AG04449 (cell line): Measurements from ENCODE around the gene PRDM11.

Source experiments
- CTCF ChIA-PET: fragments of 350-600 bp; formaldehyde crosslinking; extraction: SDS; loops from one replicate; lab custom pipeline; 2021; ENCODE audit warnings: antibody characterized with exemption; lab: Yijun Ruan, JAX
- POLR2A ChIA-PET: fragments of 400-600, 350-600 bp; formaldehyde crosslinking; extraction: SDS; loops from one replicate; lab custom pipeline; 2020; ENCODE audit warnings: antibody characterized with exemption, inconsistent platforms; lab: Yijun Ruan, JAX
- DNase-seq: peaks from one replicate; pipeline ENCODE4 v3.0.0-alpha.2; 2010; ENCODE audit warnings: low read depth, low spot score
- H3K4me3 ChIP-seq: 2 replicates; pipeline ENCODE4 v1.5.1; 2011; ENCODE audit warnings: low read depth, mild to moderate bottlenecking, control low read depth, low read length
- TF ChIP-seq, protein P1 (sequence below): IDR thresholded peaks from one replicate; pipeline ENCODE4 v1.5.1; 2011; ENCODE audit warnings: mild to moderate bottlenecking, moderate library complexity, low read length, control low read depth, inconsistent platforms; ENCODE audit not compliant: insufficient read depth; ENCODE audit errors: missing control alignments

Gene PRDM11

DNA sequence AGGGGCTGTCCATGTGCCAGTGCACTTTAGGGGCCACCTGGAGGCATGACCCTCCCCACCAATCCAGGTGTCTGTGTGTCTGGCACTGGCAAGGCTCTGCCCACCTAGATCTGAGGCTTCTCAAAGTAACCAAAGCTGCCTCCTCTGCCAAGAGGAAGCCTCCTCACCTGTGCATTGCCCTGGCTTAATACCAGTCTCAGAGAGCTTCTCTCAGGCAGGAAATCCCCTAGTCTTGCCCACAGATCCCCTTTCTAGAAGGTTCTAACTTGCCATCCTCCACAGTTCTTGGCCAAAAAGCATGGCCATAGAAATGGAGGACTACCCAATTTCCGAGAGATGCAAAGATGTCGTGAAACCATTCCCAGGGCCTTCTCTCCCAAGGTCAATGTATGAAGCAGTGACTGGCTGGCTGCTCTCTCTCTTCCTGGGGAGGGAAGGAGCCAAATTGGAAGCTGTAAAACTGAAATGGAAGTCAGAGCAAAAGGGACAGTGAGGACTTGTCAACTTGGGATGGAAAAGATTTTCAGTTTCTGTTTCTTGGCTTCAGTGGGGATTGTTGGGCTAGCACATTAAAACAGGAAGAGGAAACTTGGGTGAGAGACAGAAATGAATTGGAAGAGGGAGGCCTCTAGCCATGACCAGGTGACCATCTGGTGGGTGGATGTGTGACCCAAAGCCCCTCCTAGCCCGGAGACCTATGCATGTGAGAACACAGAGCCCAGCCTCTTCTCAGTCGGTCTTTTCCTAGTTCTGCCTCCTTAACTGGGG, 68.8 kb downstream of the PRDM11 start:
- ChIA-PET CTCF (interaction anchor here (1.0 kb wide), 1 partner anchor 22 kb away, joined by 3 read pairs; no protein-coding TSS in a partner anchor), POLR2A (no interaction called here)
- H3K4me3 ChIP-seq, result no peak overlapping the region
- TF ChIP-seq, protein P1, sequence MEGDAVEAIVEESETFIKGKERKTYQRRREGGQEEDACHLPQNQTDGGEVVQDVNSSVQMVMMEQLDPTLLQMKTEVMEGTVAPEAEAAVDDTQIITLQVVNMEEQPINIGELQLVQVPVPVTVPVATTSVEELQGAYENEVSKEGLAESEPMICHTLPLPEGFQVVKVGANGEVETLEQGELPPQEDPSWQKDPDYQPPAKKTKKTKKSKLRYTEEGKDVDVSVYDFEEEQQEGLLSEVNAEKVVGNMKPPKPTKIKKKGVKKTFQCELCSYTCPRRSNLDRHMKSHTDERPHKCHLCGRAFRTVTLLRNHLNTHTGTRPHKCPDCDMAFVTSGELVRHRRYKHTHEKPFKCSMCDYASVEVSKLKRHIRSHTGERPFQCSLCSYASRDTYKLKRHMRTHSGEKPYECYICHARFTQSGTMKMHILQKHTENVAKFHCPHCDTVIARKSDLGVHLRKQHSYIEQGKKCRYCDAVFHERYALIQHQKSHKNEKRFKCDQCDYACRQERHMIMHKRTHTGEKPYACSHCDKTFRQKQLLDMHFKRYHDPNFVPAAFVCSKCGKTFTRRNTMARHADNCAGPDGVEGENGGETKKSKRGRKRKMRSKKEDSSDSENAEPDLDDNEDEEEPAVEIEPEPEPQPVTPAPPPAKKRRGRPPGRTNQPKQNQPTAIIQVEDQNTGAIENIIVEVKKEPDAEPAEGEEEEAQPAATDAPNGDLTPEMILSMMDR, result no peak
- no peak for DNase-seq

DNA sequence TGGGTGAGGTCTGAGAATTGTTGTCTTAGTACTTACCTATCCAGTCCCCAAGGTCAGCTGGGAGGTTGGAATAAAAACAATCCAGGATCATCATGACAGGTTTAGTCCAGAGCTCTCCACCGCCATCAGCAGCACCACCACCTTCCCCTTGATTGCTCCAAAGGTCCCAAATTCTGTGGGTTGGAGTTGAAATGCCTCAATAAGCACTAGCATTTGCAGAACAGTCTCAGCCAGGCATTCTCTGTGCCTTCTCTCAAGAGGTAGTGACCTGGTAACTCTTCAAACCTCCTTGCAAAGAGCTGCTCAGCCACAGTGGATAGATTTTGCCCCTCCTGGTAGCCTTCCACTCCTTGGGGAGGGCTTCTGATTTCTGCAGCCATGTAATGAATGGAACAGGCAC, 69.6 kb downstream of the PRDM11 start:
- no peak overlapping the region for H3K4me3 ChIP-seq
- DNase-seq, result no peak
- TF ChIP-seq, protein P1, result no peak
- ChIA-PET CTCF (interaction anchor here (0.6 to 1.1 kb wide), 3 partner anchors 12 to 22 kb away, joined by 3 to 5 read pairs (median 3); no protein-coding TSS in a partner anchor), POLR2A (no interaction called here)

DNA sequence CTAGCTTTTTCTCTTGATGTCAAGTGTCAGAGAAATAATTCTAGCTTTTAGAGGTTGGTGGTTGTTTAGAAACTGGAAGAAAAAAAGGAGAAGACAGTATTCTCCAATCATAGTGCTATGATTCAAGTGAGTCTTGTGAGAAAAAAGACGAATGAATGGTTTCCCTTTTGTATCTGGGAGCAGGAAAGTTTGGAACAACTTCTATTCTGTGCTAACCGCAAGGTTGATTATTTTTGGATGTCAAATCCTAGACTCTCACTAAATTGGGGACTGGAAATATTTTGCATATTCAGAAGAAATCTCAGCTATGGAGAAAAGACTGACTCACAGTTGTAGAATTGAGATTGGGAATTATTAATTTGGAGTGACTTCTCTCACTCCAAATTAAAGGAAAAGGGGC, 70.5 kb downstream of the PRDM11 start:
- ChIA-PET CTCF (interaction anchor here (0.8 to 1.1 kb wide), 2 partner anchors 17 to 106 kb away, joined by 3 to 5 read pairs; no protein-coding TSS in a partner anchor), POLR2A (no interaction called here)
- no peak for DNase-seq
- TF ChIP-seq, protein P1, result no peak
- no peak overlapping the region for H3K4me3 ChIP-seq

DNA sequence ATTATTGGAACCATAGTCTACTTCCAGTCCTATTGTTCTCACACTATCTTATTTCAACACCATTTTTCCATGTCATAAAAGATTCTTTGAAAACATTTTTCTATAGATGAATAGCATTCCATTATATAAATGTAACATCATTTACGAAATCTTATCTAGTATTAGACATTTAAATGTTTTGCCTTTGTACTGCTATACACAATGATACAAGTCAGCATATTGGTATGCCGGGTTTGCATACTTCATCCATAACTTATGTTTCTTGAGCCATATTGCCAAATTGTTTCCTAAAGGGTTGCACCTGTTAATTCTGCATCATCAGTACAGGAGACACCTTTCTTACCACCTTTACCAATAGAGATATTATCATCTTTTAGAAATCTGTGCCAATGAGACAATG, 71.6 kb downstream of the PRDM11 start:
- no peak for DNase-seq

DNA sequence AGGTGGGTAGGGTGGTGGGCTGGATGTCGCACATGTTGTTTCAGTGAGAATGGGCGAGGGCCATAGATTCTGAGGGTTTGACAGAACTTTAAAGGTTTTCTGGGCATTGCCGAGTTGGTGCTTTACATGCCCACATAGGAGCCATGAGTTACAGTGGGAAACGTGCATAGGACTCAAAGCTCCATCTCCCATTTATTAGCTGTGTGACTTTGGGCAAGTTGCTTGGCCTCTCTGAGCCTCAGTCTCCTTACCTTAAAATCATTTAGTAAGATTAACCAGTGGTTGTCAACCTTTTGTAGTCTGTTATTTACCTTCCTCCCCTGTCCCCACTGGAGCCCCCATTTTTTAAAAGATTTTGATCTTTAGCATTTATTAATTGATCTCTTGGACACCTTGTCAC, 72.3 kb downstream of the PRDM11 start:
- no peak for DNase-seq
- TF ChIP-seq, protein P1, result no peak
- ChIA-PET POLR2A (no interaction called here), CTCF (no interaction called here)
- H3K4me3 ChIP-seq, result no peak overlapping the region

More for the DNA sequence above, 71.6 kb downstream of the PRDM11 start:
- TF ChIP-seq, protein P1, result no peak
- ChIA-PET POLR2A (no interaction called here), CTCF (no interaction called here)
- no peak overlapping the region for H3K4me3 ChIP-seq

DNA sequence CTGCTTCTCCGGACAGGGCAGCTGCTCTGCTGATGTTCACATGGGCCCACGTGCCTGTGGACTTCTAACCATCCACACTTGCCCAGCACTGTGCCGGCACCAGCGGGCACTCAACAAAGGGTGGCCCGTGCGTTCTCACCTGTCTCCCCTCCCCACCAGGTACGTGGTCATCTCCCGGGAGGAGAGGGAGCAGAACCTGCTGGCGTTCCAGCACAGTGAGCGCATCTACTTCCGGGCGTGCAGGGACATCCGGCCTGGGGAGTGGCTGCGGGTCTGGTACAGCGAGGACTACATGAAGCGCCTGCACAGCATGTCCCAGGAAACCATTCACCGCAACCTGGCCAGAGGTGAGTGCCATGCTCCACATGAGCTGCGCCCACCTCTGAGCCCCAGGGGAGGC, 73.0 kb downstream of the PRDM11 start:
- ChIA-PET CTCF (no interaction called here), POLR2A (no interaction called here)
- no peak overlapping the region for H3K4me3 ChIP-seq
- no peak for DNase-seq
- TF ChIP-seq, protein P1, result no peak
